GM21619 (cell line): ENCODE measurements around the gene PMEPA1.

ENCODE experiments used
- ATAC-seq: cut with Tn5 transposase; IDR thresholded peaks from one replicate; pipeline ENCODE4 v1.9.1; 2021; ENCODE audit not compliant: unreplicated experiment

Gene PMEPA1

GRCh38 chr20:57680934-57681914 is 28.6 kb downstream of the PMEPA1 start:
- no peak for ATAC-seq

DNA sequence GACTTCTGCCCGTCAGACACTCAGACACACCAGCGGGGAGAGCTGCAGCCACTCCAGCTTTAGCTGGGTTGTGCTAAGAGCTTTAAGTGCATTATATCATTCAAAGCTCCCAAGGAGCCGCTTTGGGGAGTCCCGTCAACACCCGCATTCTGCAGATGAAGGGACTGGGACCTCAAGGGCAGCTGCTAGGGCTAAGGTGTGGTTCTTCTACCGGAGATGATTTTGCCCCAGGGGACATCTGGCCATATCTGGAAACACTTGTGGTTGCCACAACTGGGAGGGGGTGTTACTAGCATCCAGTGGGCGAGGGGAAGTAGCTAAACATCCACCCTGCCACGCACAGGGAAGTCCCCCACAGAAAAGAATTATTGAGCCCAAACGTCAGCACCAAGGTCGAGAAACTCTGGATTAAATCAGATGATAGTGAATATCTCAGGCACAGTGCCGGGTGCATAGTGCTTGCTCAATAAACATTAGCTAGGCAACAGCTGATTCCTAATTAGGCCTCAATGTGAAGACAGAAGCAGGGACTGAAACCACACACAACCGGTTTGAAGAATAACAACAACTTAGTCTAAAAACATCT is 29.6 kb downstream of the PMEPA1 start:
- peak; percentile 61 for ATAC-seq

DNA sequence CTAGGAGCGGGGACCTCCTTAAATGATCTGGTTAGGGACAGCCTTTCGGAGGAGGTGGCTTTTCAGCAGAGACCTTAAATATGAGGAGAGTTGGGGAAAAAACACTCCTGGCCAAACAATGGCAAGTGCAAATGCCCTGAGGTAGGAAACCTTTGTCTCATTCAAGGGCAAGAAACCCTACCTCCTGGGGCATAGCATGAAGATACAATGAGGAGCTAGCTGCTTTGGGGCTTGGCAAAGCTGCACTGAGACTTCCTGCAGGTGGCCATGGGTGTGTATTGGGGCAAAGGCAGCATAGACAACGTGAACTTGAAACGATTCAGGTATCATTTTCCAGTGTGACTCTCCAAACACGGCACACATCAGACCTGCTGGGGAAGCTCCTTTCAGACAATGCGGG is 30.7 kb downstream of the PMEPA1 start:
- ATAC-seq: no peak

GRCh38 chr20:57678340-57678739 is 31.5 kb downstream of the PMEPA1 start:
- ATAC-seq: no peak

DNA sequence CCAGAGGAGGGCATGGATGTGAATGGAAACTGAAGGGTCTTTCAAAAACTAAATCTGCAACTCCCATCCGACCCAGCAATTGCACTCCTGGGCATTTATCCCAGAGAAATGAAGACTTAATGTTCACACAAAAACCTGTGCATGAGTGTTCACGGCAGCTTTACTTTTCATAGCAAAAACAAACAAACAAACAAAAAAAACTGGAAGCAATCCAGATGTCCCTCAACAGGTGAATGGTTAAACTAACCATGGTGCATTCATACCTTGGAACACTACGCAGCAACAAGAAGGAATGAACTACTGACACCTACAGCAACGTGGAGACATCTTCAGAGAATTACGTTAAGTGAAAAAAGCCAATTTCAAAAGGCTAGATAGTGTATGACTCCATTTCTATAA is 32.2 kb downstream of the PMEPA1 start:
- ATAC-seq: no peak

GRCh38 chr20:57676589-57677583 is 32.9 kb downstream of the PMEPA1 start:
- no peak for ATAC-seq

DNA sequence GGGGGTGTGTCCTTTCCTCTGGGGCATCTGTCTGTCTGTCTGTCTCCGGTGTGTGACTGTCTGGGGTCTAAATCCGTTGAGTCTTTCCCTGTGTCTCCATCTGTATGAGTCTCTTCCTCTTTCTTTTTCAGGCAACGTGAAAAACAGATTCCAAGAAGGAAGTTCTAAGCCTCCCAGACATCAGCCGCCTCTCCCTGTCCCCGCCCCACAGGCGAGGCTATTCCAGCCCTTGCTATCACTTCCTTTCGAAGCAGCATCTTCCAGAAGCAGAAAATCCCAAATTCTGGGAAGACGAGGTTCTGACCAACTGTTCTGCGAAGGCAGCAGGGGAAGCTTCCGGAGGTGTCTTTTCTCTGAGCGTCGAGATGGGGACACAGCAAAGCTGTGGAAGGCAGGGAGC is 34.0 kb downstream of the PMEPA1 start:
- no peak for ATAC-seq

DNA sequence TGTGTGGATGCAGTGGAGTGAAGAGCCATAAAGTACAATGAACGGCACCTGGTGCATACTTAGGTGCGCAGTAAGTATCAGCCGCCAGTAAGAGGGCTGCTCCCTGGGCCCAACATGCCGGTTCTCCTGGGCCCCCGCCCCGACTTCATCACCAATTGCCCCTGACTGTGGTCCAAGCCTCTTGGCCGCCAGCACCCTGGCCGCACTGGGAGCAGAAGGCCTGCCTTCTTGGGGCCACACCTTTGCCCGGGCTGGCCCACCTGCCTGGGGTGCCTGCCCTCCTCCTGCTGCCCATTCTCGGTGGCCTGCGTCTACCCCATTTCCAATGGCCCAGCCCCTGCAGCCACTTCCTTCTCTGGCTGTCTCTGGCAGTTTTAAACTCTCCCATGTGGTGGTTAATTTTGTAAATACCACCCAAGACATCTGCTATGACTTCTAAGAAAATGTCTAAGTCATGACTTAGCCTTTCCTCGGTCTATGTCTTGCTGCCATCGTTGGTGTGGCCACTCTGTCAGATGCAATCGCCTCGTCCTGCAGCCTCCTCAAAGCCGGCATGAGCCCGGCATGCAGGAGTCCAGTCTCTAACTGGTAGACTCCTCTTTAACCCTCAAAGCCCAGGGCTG is 36.8 kb downstream of the PMEPA1 start:
- no peak for ATAC-seq

DNA sequence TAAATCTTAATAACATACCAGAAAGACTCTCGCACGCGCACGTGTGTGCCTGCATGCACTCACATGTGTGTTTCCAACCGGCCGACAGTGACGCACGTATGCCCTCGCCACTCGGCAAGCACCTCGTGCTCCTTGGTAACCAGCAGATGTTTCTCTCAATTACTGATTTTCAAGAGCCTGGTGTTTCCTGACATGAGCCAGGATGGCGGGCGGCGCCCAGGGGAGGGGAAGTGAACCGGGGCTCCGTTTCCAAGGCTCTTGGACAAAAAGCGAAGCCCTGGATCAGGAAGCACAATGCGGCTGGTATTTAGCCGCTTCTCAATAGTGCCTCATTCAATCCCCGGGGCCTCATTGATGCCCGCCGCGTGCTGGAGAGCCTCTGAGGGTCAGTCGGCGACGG is 37.7 kb downstream of the PMEPA1 start:
- no peak for ATAC-seq

- ATAC-seq: no peak
These were observed 38.2 kb downstream of the PMEPA1 start for GRCh38 chr20:57671662-57672061.

GRCh38 chr20:57671072-57671391 is 38.8 kb downstream of the PMEPA1 start:
- no peak for ATAC-seq

GRCh38 chr20:57670288-57671071 is 39.3 kb downstream of the PMEPA1 start:
- ATAC-seq: no peak

- ATAC-seq: no peak
These were observed 40.2 kb downstream of the PMEPA1 start for GRCh38 chr20:57669632-57670031.

GRCh38 chr20:57667924-57668782 is 41.7 kb downstream of the PMEPA1 start:
- ATAC-seq: no peak

GRCh38 chr20:57667388-57667787 is 42.4 kb downstream of the PMEPA1 start:
- no peak for ATAC-seq

DNA sequence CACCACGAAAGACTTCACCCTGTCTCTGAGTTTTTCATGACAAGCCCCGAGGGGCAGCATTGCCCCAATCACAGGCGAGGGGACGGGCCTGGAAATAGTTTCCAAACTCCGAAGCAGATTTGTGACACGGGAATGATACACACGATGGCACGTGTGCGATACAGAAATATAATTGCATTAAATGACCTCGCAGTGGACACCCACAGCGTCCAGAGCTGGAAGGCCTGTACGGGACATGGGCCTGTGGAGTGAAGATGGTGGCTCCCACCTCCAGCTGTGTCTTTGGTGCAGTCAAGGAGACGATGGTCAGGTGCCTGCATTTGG is 43.0 kb downstream of the PMEPA1 start:
- no peak for ATAC-seq

GRCh38 chr20:57666106-57666833 is 43.5 kb downstream of the PMEPA1 start:
- no peak for ATAC-seq

DNA sequence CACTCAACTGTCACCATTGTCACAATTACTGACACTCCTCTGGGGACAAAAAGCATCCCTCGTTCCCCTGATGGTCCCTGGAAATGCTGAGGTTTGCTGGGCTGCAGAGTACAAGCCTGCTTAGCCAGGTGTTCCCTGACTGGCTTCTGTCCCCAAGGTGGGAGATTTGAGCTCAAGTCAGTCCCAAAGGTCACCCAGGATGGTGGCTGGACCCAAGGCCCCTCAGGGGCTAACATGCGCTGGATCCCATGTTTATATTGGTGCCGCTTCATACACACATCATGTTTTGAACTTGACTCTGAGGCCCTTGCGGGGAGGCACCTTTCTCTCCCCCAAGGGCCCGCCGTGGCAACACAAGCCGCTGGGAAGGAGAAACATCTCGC is 44.2 kb downstream of the PMEPA1 start:
- no peak for ATAC-seq
